HEK293 (cell line): ENCODE measurements around the gene SPNS1.
"Not testable (repeated sequence)": the region's sequence is repeated elsewhere in the genome, so short reads cannot be mapped to it uniquely, and the experiment has no call there.

Source experiments
- CTCF ChIA-PET: fragments of 350-600 bp; formaldehyde crosslinking; extraction: SDS; loops from one replicate; lab custom pipeline; 2021; ENCODE audit warnings: antibody characterized with exemption; lab: Yijun Ruan, JAX
- POLR2A ChIA-PET: fragments of 300-600 bp; formaldehyde crosslinking; extraction: SDS; loops from one replicate; lab custom pipeline; 2020; ENCODE audit warnings: antibody characterized with exemption, inconsistent platforms; lab: Yijun Ruan, JAX
- H3K27ac ChIP-seq: fragments of 200-500 bp; sonication (Bioruptor generic); 2 replicates; pipeline ENCODE4 v1.5.1; 2014; ENCODE audit warnings: low read depth, low read length, control low read depth, inconsistent platforms; ENCODE audit errors: extremely low read depth
- H3K36me3 ChIP-seq, 2 experiments: fragments of 200-500 bp in 1 of 2; sonication (Bioruptor generic) in 1 of 2; 1 replicate in 1 of 2; 2 replicates in 1 of 2; pipeline ENCODE4 v1.5.1; 2014 to 2017; ENCODE audit warnings: inconsistent platforms in 2 of 2, low read length in 2 of 2; ENCODE audit not compliant: control insufficient read depth in 2 of 2, insufficient read depth in 1 of 2
- H3K4me1 ChIP-seq: fragments of 200-500 bp; sonication (Bioruptor generic); 2 replicates; pipeline ENCODE4 v1.5.1; 2014; ENCODE audit warnings: mild to moderate bottlenecking, low read length, inconsistent platforms; ENCODE audit not compliant: control insufficient read depth, insufficient read depth
- H3K4me3 ChIP-seq: 2 replicates; pipeline ENCODE4 v1.5.1; 2011; ENCODE audit warnings: low read depth, mild to moderate bottlenecking, control low read depth, low read length, moderate library complexity
- H3K9me3 ChIP-seq: fragments of 200-500 bp; sonication (Bioruptor generic); 2 replicates; pipeline ENCODE4 v1.5.1; 2014; ENCODE audit warnings: low read depth, low read length, inconsistent platforms; ENCODE audit not compliant: control insufficient read depth, insufficient read depth
- EGR2 ChIP-seq: fragments of 450-650 bp; formaldehyde crosslinking; IDR thresholded peaks from 2 replicates; pipeline ENCODE4 v1.5.1; 2016; ENCODE audit warnings: low read depth, missing biosample characterization, missing genetic modification characterization
- ELK4 ChIP-seq: IDR thresholded peaks from 2 replicates; pipeline ENCODE4 v1.6.1; 2011; ENCODE audit warnings: mild to moderate bottlenecking, low read depth, low read length, borderline replicate concordance
- GLI2 ChIP-seq: fragments of 450-650 bp; formaldehyde crosslinking; IDR thresholded peaks from 2 replicates; pipeline ENCODE4; 2017; ENCODE audit warnings: missing biosample characterization, missing genetic modification characterization, low read depth, borderline replicate concordance
- KLF7 ChIP-seq: fragments of 450-650 bp; formaldehyde crosslinking; IDR thresholded peaks from 2 replicates; pipeline ENCODE4 v1.5.1; 2016; ENCODE audit warnings: missing biosample characterization, missing genetic modification characterization, borderline replicate concordance
- MZF1 ChIP-seq: fragments of 450-650 bp; formaldehyde crosslinking; IDR thresholded peaks from 2 replicates; pipeline ENCODE4 v1.5.1; 2017; ENCODE audit warnings: missing biosample characterization, missing genetic modification characterization, borderline replicate concordance
- PATZ1 ChIP-seq: fragments of 450-650 bp; formaldehyde crosslinking; IDR thresholded peaks from 2 replicates; pipeline ENCODE4 v1.5.1; 2016; ENCODE audit warnings: missing biosample characterization, missing genetic modification characterization
- ZBTB10 ChIP-seq: fragments of 450-650 bp; formaldehyde crosslinking; IDR thresholded peaks from 2 replicates; pipeline ENCODE4 v1.5.1; 2016; ENCODE audit warnings: missing biosample characterization, missing genetic modification characterization
- ZFHX2 ChIP-seq: fragments of 450-650 bp; formaldehyde crosslinking; conservative IDR thresholded peaks from 2 replicates; pipeline ENCODE4 v1.5.1; 2016; ENCODE audit warnings: missing biosample characterization, missing genetic modification characterization
- ZNF121 ChIP-seq: fragments of 450-650 bp; formaldehyde crosslinking; IDR thresholded peaks from 2 replicates; pipeline ENCODE4 v1.5.1; 2016; ENCODE audit warnings: missing biosample characterization, missing genetic modification characterization
- ZNF221 ChIP-seq: fragments of 450-650 bp; formaldehyde crosslinking; IDR thresholded peaks from 2 replicates; pipeline ENCODE4 v1.5.1; 2017; ENCODE audit warnings: missing biosample characterization, missing genetic modification characterization, borderline replicate concordance
- ZNF239 ChIP-seq: fragments of 450-650 bp; formaldehyde crosslinking; IDR thresholded peaks from 2 replicates; pipeline ENCODE4 v1.5.1; 2016; ENCODE audit warnings: missing biosample characterization, missing genetic modification characterization
- ZNF280C ChIP-seq: fragments of 450-650 bp; formaldehyde crosslinking; IDR thresholded peaks from 2 replicates; pipeline ENCODE4 v1.5.1; 2016; ENCODE audit warnings: missing biosample characterization, missing genetic modification characterization
- ZNF341 ChIP-seq: fragments of 450-650 bp; formaldehyde crosslinking; IDR thresholded peaks from 2 replicates; pipeline ENCODE4; 2016; ENCODE audit warnings: low read depth, missing biosample characterization, missing genetic modification characterization
- ZNF354C ChIP-seq: fragments of 450-650 bp; formaldehyde crosslinking; IDR thresholded peaks from 2 replicates; pipeline ENCODE4 v1.5.1; 2016; ENCODE audit warnings: missing biosample characterization, missing genetic modification characterization, low read depth, borderline replicate concordance
- ZNF426 ChIP-seq: fragments of 450-650 bp; formaldehyde crosslinking; IDR thresholded peaks from 2 replicates; pipeline ENCODE4 v1.5.1; 2017; ENCODE audit warnings: missing biosample characterization, missing genetic modification characterization, mild to moderate bottlenecking, inconsistent platforms, moderate library complexity
- ZNF610 ChIP-seq: fragments of 450-650 bp; formaldehyde crosslinking; IDR thresholded peaks from 2 replicates; pipeline ENCODE4 v1.5.1; 2016; ENCODE audit warnings: missing biosample characterization, missing genetic modification characterization, borderline replicate concordance
- ZNF623 ChIP-seq: fragments of 450-650 bp; formaldehyde crosslinking; IDR thresholded peaks from 2 replicates; pipeline ENCODE4 v1.5.1; 2016; ENCODE audit warnings: missing biosample characterization, missing genetic modification characterization
- ZNF660 ChIP-seq: fragments of 450-650 bp; IDR thresholded peaks from 2 replicates; pipeline ENCODE4 v1.5.1; 2018; ENCODE audit warnings: missing biosample characterization, mild to moderate bottlenecking, missing genetic modification characterization
- ZNF704 ChIP-seq: fragments of 450-650 bp; formaldehyde crosslinking; IDR thresholded peaks from 2 replicates; pipeline ENCODE4 v1.5.1; 2016; ENCODE audit warnings: missing biosample characterization, missing genetic modification characterization

The SPNS1 gene

GRCh38 chr16:29000019-29000418, 25.4 kb downstream of the SPNS1 start:
- Histone ChIP-seq H3K4me3 (no peak overlapping the region), H3K36me3 (no peaks in the 10 kb centered on the region), H3K9me3 (no peaks in the 10 kb centered on the region), H3K4me1 (no peaks in the 10 kb centered on the region), H3K27ac (no peak overlapping the region)
- 0 out of 2 replicates have a peak, but pooled peaks have one; percentile 16 for TF ChIP-seq ZNF121 (tag by site-specific recombination)
- TF ChIP-seq PATZ1 (tag by site-specific recombination) = no peak
- no peak for TF ChIP-seq ZNF280C (tag by site-specific recombination)
- ChIA-PET POLR2A (no interaction called here), CTCF (interaction anchor here (1.3 kb wide), 1 partner anchor 17 kb away, joined by 4 read pairs; no protein-coding TSS in a partner anchor)

GRCh38 chr16:29004496-29005139, 30.0 kb downstream of the SPNS1 start:
- H3K4me3 ChIP-seq, CTCF ChIA-PET, H3K9me3 ChIP-seq, H3K4me1 ChIP-seq, H3K36me3 ChIP-seq, H3K27ac ChIP-seq: not testable (repeated sequence)
- POLR2A ChIA-PET = interaction anchor here (1.0 kb wide), 1 partner anchor 31 kb away, joined by 3 read pairs; no protein-coding TSS in a partner anchor
- peak; percentile 63; the same call in 1 of the 2 replicates for TF ChIP-seq ZNF660 (tag by site-specific recombination)

GRCh38 chr16:29007730-29008593, 33.4 kb downstream of the SPNS1 start:
- POLR2A ChIA-PET = no interaction called here
- CTCF ChIA-PET = interaction anchor here (0.6 kb wide), 1 partner anchor 841 kb away, joined by 3 read pairs; no protein-coding TSS in a partner anchor
- TF ChIP-seq ZNF623 (tag by site-specific recombination) (no peak), ZFHX2 (tag by site-specific recombination) (peak; percentile 57; the same call in 1 of the 2 replicates), ZNF426 (tag by site-specific recombination) (no peak), EGR2 (tag by site-specific recombination) (peak; percentile 88), MZF1 (tag by site-specific recombination) (no peak), ZNF239 (tag by site-specific recombination) (no peak), ELK4 (no peak), ZNF354C (tag by site-specific recombination) (no peak), ZNF341 (tag by site-specific recombination) (no peak), ZBTB10 (tag by site-specific recombination) (no peak), GLI2 (tag by site-specific recombination) (no peak), ZNF221 (tag by site-specific recombination) (no peak), KLF7 (tag by site-specific recombination) (no peak), ZNF610 (no peak), ZNF704 (tag by site-specific recombination) (no peak)

More at GRCh38 chr16:29007730-29008593, 33.4 kb downstream of the SPNS1 start:
- Histone ChIP-seq H3K4me1 (no peaks in the 10 kb centered on the region), H3K4me3 (no peak overlapping the region), H3K36me3 (no peaks in the 10 kb centered on the region), H3K9me3 (no peaks in the 10 kb centered on the region), H3K27ac (no peak overlapping the region)
